Sigmoid colon (tissue), 7 donors: Measurements from ENCODE around the gene TRIM61. TPM values are rescaled to one million over a fixed set of nuclear protein-coding genes. Genes with fewer than 3 reads are reported as not detected.
"Not testable (repeated sequence)": the region's sequence is repeated elsewhere in the genome, so short reads cannot be mapped to it uniquely, and the experiment has no call there.

ENCODE experiments used
- DNase-seq: peaks from one replicate; pipeline ENCODE4 v3.0.0-alpha.2; 2019
- H3K27ac ChIP-seq, 4 donors: fragments of 200-600 bp; sonication (generic); one replicate each; pipeline ENCODE4 v1.5.1; 2016 to 2019; ENCODE audit warnings: mild to moderate bottlenecking in 1 of 4
- H3K27me3 ChIP-seq, 3 donors: fragments of 200-600 bp; sonication (generic); one replicate each; pipeline ENCODE4 v1.5.1; 2019; ENCODE audit warnings: mild to moderate bottlenecking in 1 of 3
- H3K36me3 ChIP-seq, 4 donors: fragments of 200-600 bp; sonication (generic); one replicate each; pipeline ENCODE4 v1.5.1; 2016 to 2019
- H3K4me1 ChIP-seq, 4 donors: fragments of 200-600 bp; sonication (generic); one replicate each; pipeline ENCODE4 v1.5.1; 2017 to 2019
- H3K4me3 ChIP-seq, 4 donors: fragments of 200-600 bp; sonication (generic); one replicate each; pipeline ENCODE4 v1.5.1; 2017 to 2019; ENCODE audit warnings: mild to moderate bottlenecking in 2 of 4, moderate library complexity in 1 of 4
- H3K9me3 ChIP-seq, 4 donors: fragments of 200-600 bp in 3 of 4; sonication (generic) in 3 of 4; one replicate each; pipeline versions ENCODE4 v1.5.1 to v1.6.1; 2013 to 2019
- CTCF ChIP-seq, 4 experiments: fragments of 450-650 bp in 3 of 4; fragments of 200-600 bp in 1 of 4; IDR thresholded peaks; one replicate each; pipeline ENCODE4 v1.5.1; 2016 to 2019; ENCODE audit warnings: antibody characterized with exemption in 4 of 4, mild to moderate bottlenecking in 3 of 4, moderate library complexity in 2 of 4
- EP300 ChIP-seq, 4 donors: sonication (generic); formaldehyde crosslinking; IDR thresholded peaks; one replicate each; pipeline ENCODE4 v1.6.1; 2017; ENCODE audit warnings: antibody characterized with exemption in 4 of 4
- POLR2A ChIP-seq, 2 donors: fragments of 450-650 bp; IDR thresholded peaks; one replicate each; pipeline ENCODE4 v1.6.1; 2016; ENCODE audit warnings: antibody characterized with exemption in 2 of 2, mild to moderate bottlenecking in 2 of 2, moderate library complexity in 2 of 2
- POLR2AphosphoS5 ChIP-seq, 4 donors: sonication (generic); formaldehyde crosslinking; IDR thresholded peaks; one replicate each; pipeline ENCODE4 v1.6.1; 2017; ENCODE audit warnings: antibody characterized with exemption in 4 of 4
- WGBS, 2 donors: extraction: QIAGEN DNeasy Blood & Tissue Kit; methylation state at CpG; one replicate each; pipeline ENCODE4 v1.1.7; 2013; 5-methylcytosine and 5-hydroxymethylcytosine counted together
- intact Hi-C: fragments of 100-400 bp; cut with DNase I; formaldehyde crosslinking; loops from one replicate; pipeline ENCODE4 v1.15.1; 2023
- polyA plus RNA-seq, 3 donors: library from polyadenylated mRNA; stranded (reverse); fragments of 200-250 nt; gene quantifications; one replicate each; pipeline ENCODE4 v1.2.3, GENCODE V29; 2013
- total RNA-seq, 4 donors: library from RNA; depleted of rRNA; stranded (reverse); fragments of >200 nt; gene quantifications; one replicate each; pipeline ENCODE4 v1.1.0, GENCODE V29; 2016
- donor health status: healthy with polysubstance abuse.
- donor health status: Bipolar disorder and iron deficiency.
- donor health status: healthy.

Gene TRIM61
- total and polyA plus RNA-seq, 7 donors = 0.36 to 2.8 (median 0.58) TPM; not detected in 1

GRCh38 chr4:164946810-164947209 is 30.6 kb downstream of the TRIM61 start:
- DNase-seq = no peak
- TF ChIP-seq CTCF (IDR thresholded peaks at IDR 0.05) (no peak), POLR2AphosphoS5 (IDR thresholded peaks at IDR 0.05) (no peak), POLR2A (IDR thresholded peaks at IDR 0.05) (no peak), EP300 (IDR thresholded peaks at IDR 0.05) (no peak)
- H3K4me1 ChIP-seq = no peaks in the 10 kb centered on the region
- H3K9me3 ChIP-seq = no peaks in the 10 kb centered on the region
- no peaks in the 10 kb centered on the region for H3K36me3 ChIP-seq
- 90 to 95% methylated on average over 5 of the region's 5 CpGs for WGBS, 2 donors
- intact Hi-C loops = no loop called here
- H3K27me3 ChIP-seq = peaks cover 0 to 9% (median 3%) of the 10 kb centered on the region in 3 donors
- H3K27ac ChIP-seq = no peak overlapping the region
- H3K4me3 ChIP-seq = no peak overlapping the region

- 70 to 79% methylated on average over 5 of the region's 5 CpGs for WGBS, 2 donors
- Histone ChIP-seq H3K36me3 (no peaks in the 10 kb centered on the region), H3K27ac (no peak overlapping the region), H3K27me3 (peaks cover 0 to 9% (median 3%) of the 10 kb centered on the region in 3 donors), H3K9me3 (no peaks in the 10 kb centered on the region), H3K4me1 (no peaks in the 10 kb centered on the region), H3K4me3 (no peak overlapping the region)
- TF ChIP-seq EP300 (IDR thresholded peaks at IDR 0.05) (no peak), POLR2AphosphoS5 (IDR thresholded peaks at IDR 0.05) (no peak), POLR2A (IDR thresholded peaks at IDR 0.05) (no peak), CTCF (IDR thresholded peaks at IDR 0.05) (no peak)
- intact Hi-C loops = no loop called here
- DNase-seq = no peak
Measured at GRCh38 chr4:164945146-164945545, 32.3 kb downstream of the TRIM61 start.

- H3K27ac ChIP-seq = no peak overlapping the region
- no peaks in the 10 kb centered on the region for H3K9me3 ChIP-seq
- H3K4me3 ChIP-seq = no peak overlapping the region
- no peaks in the 10 kb centered on the region for H3K36me3 ChIP-seq
- H3K4me1 ChIP-seq = no peaks in the 10 kb centered on the region
- H3K27me3 ChIP-seq = peaks cover 0 to 9% (median 3%) of the 10 kb centered on the region in 3 donors
- intact Hi-C loops = no loop called here
- no peak for DNase-seq
- TF ChIP-seq POLR2AphosphoS5 (IDR thresholded peaks at IDR 0.05) (no peak), POLR2A (IDR thresholded peaks at IDR 0.05) (no peak), CTCF (IDR thresholded peaks at IDR 0.05) (no peak)
- 87 to 91% methylated on average over 9 of the region's 9 CpGs for WGBS, 2 donors
Measured at GRCh38 chr4:164943192-164943591, 34.3 kb downstream of the TRIM61 start.

- Histone ChIP-seq H3K4me3 (no peak overlapping the region), H3K27me3 (no peaks in the 10 kb centered on the region), H3K4me1 (no peaks in the 10 kb centered on the region), H3K9me3 (no peaks in the 10 kb centered on the region), H3K36me3 (no peaks in the 10 kb centered on the region), H3K27ac (no peak overlapping the region)
- TF ChIP-seq CTCF (IDR thresholded peaks at IDR 0.05) = no peak
- intact Hi-C loops = no loop called here
- DNase-seq = no peak
Measured at GRCh38 chr4:164937576-164938270, 39.7 kb downstream of the TRIM61 start.

- H3K27me3 ChIP-seq, H3K4me1 ChIP-seq, H3K9me3 ChIP-seq, intact Hi-C loops, H3K36me3 ChIP-seq, H3K4me3 ChIP-seq, DNase-seq, H3K27ac ChIP-seq: not testable (repeated sequence)
- WGBS, 2 donors = 70 to 80% methylated on average over 9 of the region's 9 CpGs
Measured at GRCh38 chr4:164935865-164936606, 41.4 kb downstream of the TRIM61 start.
